ENCODE measurements around the gene CACNA1H. TPM values are rescaled to one million over a fixed set of nuclear protein-coding genes. Genes with fewer than 3 reads are reported as not detected.
"Not testable (repeated sequence)": the region's sequence is repeated elsewhere in the genome, so short reads cannot be mapped to it uniquely, and the experiment has no call there.

CACNA1H gene
- total RNA-seq, 1 donor from 2014 or later: 6.7 TPM

GRCh38 chr16:1232049-1232748, 79.3 kb downstream of the CACNA1H start:
- DNase-seq (ENCODE audit: low read depth); H3K4me3 ChIP-seq (ENCODE audit: low read depth, low read length); H3K36me3 ChIP-seq (ENCODE audit: control insufficient read depth, insufficient read depth, low read length); H3K27me3 ChIP-seq (ENCODE audit: control insufficient read depth, insufficient read depth, low read length): not testable (repeated sequence)

GRCh38 chr16:1236659-1237058, 83.8 kb downstream of the CACNA1H start:
- not testable (repeated sequence) for H3K36me3 ChIP-seq (ENCODE audit: control insufficient read depth, insufficient read depth, low read length); DNase-seq (ENCODE audit: low read depth); H3K27me3 ChIP-seq (ENCODE audit: control insufficient read depth, insufficient read depth, low read length); H3K4me3 ChIP-seq (ENCODE audit: low read depth, low read length)

GRCh38 chr16:1237990-1238389, 85.1 kb downstream of the CACNA1H start:
- peaks cover 4% of the 10 kb centered on the region for H3K27me3 ChIP-seq (ENCODE audit: control insufficient read depth, insufficient read depth, low read length)
- no peak overlapping the region for H3K4me3 ChIP-seq (ENCODE audit: low read depth, low read length)
- H3K36me3 ChIP-seq (ENCODE audit: control insufficient read depth, insufficient read depth, low read length): no peaks in the 10 kb centered on the region
- no peak for TF ChIP-seq CTCF (IDR thresholded peaks at IDR 0.05; ENCODE audit: insufficient read depth, low read length, poor library complexity, severe bottlenecking)
- DNase-seq (ENCODE audit: low read depth): no peak

- not testable (repeated sequence) for H3K4me3 ChIP-seq (ENCODE audit: low read depth, low read length); H3K36me3 ChIP-seq (ENCODE audit: control insufficient read depth, insufficient read depth, low read length); H3K27me3 ChIP-seq (ENCODE audit: control insufficient read depth, insufficient read depth, low read length); DNase-seq (ENCODE audit: low read depth)
Observed at GRCh38 chr16:1238909-1239308, 86.0 kb downstream of the CACNA1H start.

GRCh38 chr16:1239575-1239974, 86.7 kb downstream of the CACNA1H start:
- H3K4me3 ChIP-seq (ENCODE audit: low read depth, low read length); DNase-seq (ENCODE audit: low read depth); H3K27me3 ChIP-seq (ENCODE audit: control insufficient read depth, insufficient read depth, low read length); H3K36me3 ChIP-seq (ENCODE audit: control insufficient read depth, insufficient read depth, low read length): not testable (repeated sequence)

GRCh38 chr16:1240436-1240835, 87.5 kb downstream of the CACNA1H start, which contains the start of gene TPSAB1:
Gene TPSAB1 (plus strand): TSS chr16:1240705. CDS start chr16:1240939, 234 bp downstream.
- H3K4me3 ChIP-seq (ENCODE audit: low read depth, low read length); DNase-seq (ENCODE audit: low read depth); H3K36me3 ChIP-seq (ENCODE audit: control insufficient read depth, insufficient read depth, low read length): not testable (repeated sequence)
- peaks cover 11% of the 10 kb centered on the region for H3K27me3 ChIP-seq (ENCODE audit: control insufficient read depth, insufficient read depth, low read length)

- not testable (repeated sequence) for H3K36me3 ChIP-seq (ENCODE audit: control insufficient read depth, insufficient read depth, low read length); DNase-seq (ENCODE audit: low read depth); H3K4me3 ChIP-seq (ENCODE audit: low read depth, low read length)
- peaks cover 14% of the 10 kb centered on the region for H3K27me3 ChIP-seq (ENCODE audit: control insufficient read depth, insufficient read depth, low read length)
Observed at GRCh38 chr16:1241081-1241480, 88.2 kb downstream of the CACNA1H start.

GRCh38 chr16:1243363-1243762, 90.5 kb downstream of the CACNA1H start:
- not testable (repeated sequence) for DNase-seq (ENCODE audit: low read depth); H3K4me3 ChIP-seq (ENCODE audit: low read depth, low read length); H3K36me3 ChIP-seq (ENCODE audit: control insufficient read depth, insufficient read depth, low read length)
- peaks cover 13% of the 10 kb centered on the region for H3K27me3 ChIP-seq (ENCODE audit: control insufficient read depth, insufficient read depth, low read length)

- H3K36me3 ChIP-seq (ENCODE audit: control insufficient read depth, insufficient read depth, low read length); DNase-seq (ENCODE audit: low read depth); H3K4me3 ChIP-seq (ENCODE audit: low read depth, low read length): not testable (repeated sequence)
- peaks cover 13% of the 10 kb centered on the region for H3K27me3 ChIP-seq (ENCODE audit: control insufficient read depth, insufficient read depth, low read length)
Observed at GRCh38 chr16:1243907-1244850, 91.3 kb downstream of the CACNA1H start.

- no peak for TF ChIP-seq CTCF (IDR thresholded peaks at IDR 0.05; ENCODE audit: insufficient read depth, low read length, poor library complexity, severe bottlenecking)
- H3K4me3 ChIP-seq (ENCODE audit: low read depth, low read length): no peak overlapping the region
- H3K27me3 ChIP-seq (ENCODE audit: control insufficient read depth, insufficient read depth, low read length): peaks cover 13% of the 10 kb centered on the region
- DNase-seq (ENCODE audit: low read depth): no peak
- H3K36me3 ChIP-seq (ENCODE audit: control insufficient read depth, insufficient read depth, low read length): no peaks in the 10 kb centered on the region
Observed at GRCh38 chr16:1244881-1245280, 92.0 kb downstream of the CACNA1H start.
